Measurements from ENCODE around the gene HEATR1.
"Not testable (repeated sequence)": the region's sequence is repeated elsewhere in the genome, so short reads cannot be mapped to it uniquely, and the experiment has no call there.

The HEATR1 gene

DNA sequence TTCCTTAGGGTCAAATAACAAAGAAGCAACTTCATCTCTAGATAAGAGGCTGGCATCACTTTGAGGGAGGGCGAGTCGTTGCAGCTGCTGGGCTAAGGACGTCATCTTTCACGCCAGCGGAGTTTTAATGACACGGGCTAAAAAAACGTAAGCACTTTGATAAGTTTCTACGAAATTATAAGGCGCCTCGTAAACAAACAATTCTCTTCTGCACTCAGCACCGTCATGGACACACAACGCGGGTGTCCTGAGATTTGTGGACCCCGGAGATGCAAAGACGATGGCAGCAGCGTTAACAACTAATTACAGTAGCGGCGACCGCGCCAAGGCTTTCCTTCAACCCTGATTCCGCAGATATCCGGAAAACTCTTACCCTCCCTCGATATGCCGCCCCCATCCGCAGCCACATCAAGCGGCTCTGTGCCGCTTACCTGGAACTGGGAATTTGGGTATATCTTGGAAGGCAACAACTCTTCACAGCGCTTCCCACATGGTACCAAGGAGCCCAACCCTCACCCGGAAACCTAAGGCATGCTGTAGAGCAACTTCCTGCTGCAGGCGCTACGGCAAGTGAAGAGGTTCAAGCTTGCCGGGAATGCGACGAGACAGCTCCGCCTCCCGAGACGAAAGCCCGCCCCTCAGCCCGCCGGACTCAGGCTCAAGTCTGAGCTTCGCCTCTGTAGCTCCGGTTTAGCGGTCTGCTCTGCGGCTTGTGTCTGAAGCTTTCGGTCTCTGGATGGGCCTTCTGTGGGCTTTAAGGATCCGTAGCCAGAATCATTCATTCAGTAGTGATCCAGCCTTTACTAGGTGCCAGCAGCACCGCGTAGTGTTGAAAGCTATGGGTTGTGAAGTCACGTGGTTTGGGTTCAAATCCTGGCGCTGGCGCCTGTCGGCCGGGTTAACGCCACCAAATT, at the start of gene HEATR1:
TSS of gene HEATR1 (minus strand) at position 526 of the 914 bp plus-strand sequence. CDS start at position 105, 421 bp downstream.
- DNase-seq: peak; percentile 97

DNA sequence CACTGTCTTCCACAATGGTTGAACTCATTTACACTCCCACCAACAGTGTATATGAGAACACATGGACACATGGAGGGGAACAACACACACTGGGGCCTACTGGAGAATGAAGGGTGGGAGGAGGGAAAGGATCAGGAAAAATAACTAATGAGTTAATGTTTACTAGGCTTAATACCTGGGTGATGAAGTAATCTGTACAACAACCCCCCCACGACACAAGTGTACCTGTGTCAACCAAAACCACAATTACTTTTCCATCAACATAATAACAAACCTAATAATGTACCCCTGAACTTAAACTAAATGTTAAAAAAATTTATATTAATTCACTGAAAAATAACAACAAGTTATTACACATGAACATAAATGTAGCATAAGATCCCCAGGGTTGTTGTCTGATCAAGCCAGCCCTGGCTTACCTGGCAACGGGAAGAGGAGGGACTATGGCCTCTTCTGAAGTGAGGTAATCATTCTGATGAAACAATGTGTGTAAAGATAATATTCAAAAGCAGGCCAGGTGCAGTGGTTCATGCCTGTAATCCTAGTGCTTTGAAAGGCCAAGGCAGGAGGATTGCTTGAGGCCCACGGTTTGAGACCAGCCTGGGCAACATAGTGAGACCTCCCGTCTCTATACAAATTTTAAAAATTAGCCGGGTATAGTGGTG, 40.8 kb upstream of the HEATR1 start:
- DNase-seq: no peak

GRCh38 chr1:236642763-236643162, 38.4 kb upstream of the HEATR1 start:
- no peak for DNase-seq

DNA sequence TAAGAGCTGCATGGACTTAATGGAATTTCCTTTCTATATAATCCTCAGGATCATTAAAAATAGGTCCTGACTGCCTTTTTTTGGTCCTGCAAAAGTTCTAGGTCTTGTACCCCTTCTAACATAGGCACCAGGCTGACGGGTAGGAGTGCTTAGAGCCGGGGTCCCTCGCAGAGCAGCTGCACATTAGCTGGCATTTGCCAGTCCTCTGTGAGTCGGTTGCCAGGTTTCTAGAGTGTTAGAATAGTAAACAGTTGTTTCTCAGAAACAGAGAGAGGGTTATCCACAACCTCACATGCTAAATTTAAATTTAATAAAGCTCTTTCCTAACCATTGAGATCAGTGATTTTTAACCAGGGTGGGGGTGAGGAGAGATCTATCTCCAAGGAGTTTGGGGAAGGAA, 35.4 kb upstream of the HEATR1 start:
- no peak for DNase-seq

- DNase-seq: no peak
Measured at GRCh38 chr1:236638945-236639344, 34.6 kb upstream of the HEATR1 start.

DNA sequence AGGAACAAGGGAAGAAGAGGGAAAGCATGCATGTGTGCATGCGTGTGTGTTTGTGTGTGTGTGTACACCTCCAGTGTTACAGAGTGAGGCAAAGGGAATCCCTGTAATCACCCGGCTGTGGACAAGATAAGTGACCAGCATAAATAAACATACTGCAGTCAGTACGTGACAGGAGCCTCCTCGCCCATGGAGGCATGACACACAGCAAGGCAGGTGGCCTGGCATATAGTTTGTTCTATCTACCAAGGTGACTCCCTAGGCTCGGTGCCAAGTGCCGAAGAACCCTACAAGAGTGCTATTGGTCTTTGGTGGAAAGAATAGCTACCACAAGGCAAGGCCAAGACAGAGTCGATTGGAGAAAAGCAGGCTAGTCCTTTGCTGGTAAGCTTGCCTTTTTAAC, 31.7 kb upstream of the HEATR1 start:
- DNase-seq: no peak

GRCh38 chr1:236627727-236628408, 23.6 kb upstream of the HEATR1 start:
- no peak for DNase-seq

GRCh38 chr1:236623371-236624166, 19.3 kb upstream of the HEATR1 start:
- no peak for DNase-seq

- no peak for DNase-seq
Measured at GRCh38 chr1:236622407-236622806, 18.1 kb upstream of the HEATR1 start.

DNA sequence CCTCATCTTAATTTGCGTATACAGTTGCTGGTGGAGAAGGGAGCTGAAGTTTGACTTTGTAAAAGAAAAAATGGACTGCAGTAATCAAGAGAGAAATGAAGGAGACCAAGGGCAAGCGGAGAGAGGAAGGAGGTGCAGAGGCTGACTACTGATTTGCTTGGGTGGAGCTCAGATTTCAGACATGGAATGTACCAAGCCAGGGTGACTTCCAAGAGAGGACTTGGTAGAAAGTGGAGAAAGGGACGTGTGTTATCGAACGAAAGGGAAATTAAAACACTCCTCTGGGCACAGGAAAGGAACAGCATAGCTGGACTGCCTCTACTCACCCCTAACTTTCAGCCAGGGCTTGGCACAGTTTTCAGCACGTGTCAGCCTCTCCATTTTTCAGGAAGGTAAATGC, 15.1 kb upstream of the HEATR1 start:
- no peak for DNase-seq

DNA sequence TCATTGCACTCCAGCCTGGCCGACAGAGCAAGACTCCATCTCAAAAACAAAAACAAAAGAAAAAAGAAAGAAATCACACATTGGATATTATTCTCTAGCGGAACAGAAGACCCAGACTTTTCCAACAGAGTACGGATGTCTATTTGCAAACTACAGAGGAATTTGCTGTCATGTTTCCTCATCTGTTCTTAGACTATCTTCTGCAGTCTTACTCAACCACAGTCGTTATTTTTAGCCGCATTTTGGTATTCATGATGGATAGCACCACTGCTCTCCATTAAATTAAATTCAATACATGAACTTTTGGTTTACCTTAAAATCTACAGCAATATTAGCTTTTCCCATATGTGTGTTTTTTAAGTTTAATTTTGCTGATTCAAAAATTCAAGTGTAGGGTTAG, 14.2 kb upstream of the HEATR1 start:
- DNase-seq: no peak

GRCh38 chr1:236615399-236616148, 11.3 kb upstream of the HEATR1 start:
- DNase-seq: no peak

- no peak for DNase-seq
Measured at GRCh38 chr1:236612349-236612748, 8.0 kb upstream of the HEATR1 start.

- DNase-seq: peak; percentile 79
Measured at GRCh38 chr1:236608930-236609726, 4.8 kb upstream of the HEATR1 start.

DNA sequence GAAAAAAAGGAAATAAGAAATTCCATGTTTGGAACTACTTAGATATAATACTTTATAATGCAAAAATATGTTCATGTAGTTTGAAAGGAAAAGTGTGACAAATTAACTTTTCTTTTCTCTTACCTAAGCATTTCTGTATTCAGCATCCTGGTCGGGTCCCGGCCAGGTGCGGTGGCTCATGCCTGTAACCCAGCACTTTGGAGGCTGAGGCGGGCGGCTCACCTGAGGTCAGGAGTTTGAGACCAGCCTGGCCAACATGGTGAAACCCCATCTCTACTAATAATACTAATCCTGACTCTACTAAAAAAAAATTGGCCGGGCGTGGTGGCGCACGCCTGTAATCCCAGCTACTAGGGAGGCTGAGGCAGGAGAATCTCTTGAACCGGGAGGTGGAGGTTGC, 3.3 kb upstream of the HEATR1 start:
- not testable (repeated sequence) for DNase-seq

- no peak for DNase-seq
Measured at GRCh38 chr1:236604905-236605806, 840 bp upstream of the HEATR1 start.

DNA sequence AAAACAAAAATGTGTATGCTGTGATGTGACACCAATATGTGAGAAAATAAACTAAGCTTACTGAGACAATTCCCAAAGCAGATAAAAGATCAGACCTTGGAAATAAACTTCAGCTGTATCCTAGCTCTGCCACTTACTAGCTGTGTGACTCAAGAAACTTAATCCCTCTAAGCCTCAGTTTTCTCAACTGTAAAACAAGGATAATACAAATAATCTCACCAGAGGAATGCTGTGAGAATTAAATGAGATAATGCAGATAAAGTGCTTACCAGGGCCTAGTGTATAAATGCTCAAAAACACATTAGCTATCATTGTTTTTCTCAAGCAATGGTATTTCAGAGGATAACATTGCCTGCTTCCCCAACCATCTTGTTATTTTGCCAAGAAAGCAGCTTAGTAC, 2.1 kb downstream of the HEATR1 start:
- peak; percentile 72 for DNase-seq

GRCh38 chr1:236590553-236591150, 13.7 kb downstream of the HEATR1 start:
- no peak for DNase-seq

- DNase-seq: no peak
Measured at GRCh38 chr1:236589531-236589930, 14.8 kb downstream of the HEATR1 start.

DNA sequence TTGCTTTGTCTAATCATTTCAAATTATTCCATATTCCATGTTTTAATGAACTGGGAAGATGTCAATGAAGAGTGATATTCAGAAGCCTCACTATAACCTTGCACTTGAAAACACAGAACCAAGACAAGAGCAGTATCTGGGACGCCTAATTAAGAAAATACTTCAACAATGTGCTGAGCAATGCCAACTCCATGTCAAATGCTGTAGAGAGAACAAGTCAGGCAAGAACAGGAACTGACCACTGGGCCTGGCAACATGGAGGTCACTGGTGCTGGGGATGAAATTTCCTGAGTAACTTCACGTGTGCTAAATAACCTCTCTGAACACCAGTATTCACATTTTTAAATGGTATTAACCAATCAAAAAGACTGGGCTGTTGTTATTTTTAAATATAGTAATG, 22.8 kb downstream of the HEATR1 start:
- DNase-seq: no peak
